ENCODE results near the gene SLC13A2. TPM values are rescaled to one million over a fixed set of nuclear protein-coding genes. Genes with fewer than 3 reads are reported as not detected.
A peak's percentile ranks its signal among the peaks of the same experiment; 100 is the strongest.
"Not testable (repeated sequence)": the region's sequence is repeated elsewhere in the genome, so short reads cannot be mapped to it uniquely, and the experiment has no call there.

Gene SLC13A2
- polyA plus RNA-seq, 1 donor (not counting 4 experiments of a cell fraction or from before 2014, with no cell fraction given), result not detected

- Histone ChIP-seq H3K4me3 (ENCODE audit: control insufficient read depth in 2 of 3, extremely low read depth in 1 of 3, insufficient read depth in 2 of 3, low read depth in 1 of 3, low read length in 3 of 3) (no peak overlapping the region), H3K36me3 (ENCODE audit: control insufficient read depth in 2 of 2, extremely low read depth in 1 of 2, insufficient read depth in 2 of 2, low read length in 2 of 2) (no peaks in the 10 kb centered on the region), H3K9me1 (ENCODE audit: control insufficient read depth, extremely low read depth, insufficient read depth, low read length) (no peaks in the 10 kb centered on the region), H3K4me1 (ENCODE audit: control insufficient read depth, extremely low read depth, insufficient read depth, low read length) (no peaks in the 10 kb centered on the region), H3K9ac (ENCODE audit: control insufficient read depth, extremely low read depth, insufficient read depth, low read length) (no peak overlapping the region), H3K4me2 (ENCODE audit: control insufficient read depth, extremely low read depth, insufficient read depth, low read depth, low read length) (no peak overlapping the region), H3K27ac (ENCODE audit: control insufficient read depth, insufficient read depth, low read length) (no peak overlapping the region), H3K27me3 (ENCODE audit: control insufficient read depth, extremely low read depth, insufficient read depth, low read length) (no peaks in the 10 kb centered on the region), H4K20me1 (ENCODE audit: control insufficient read depth, extremely low read depth, insufficient read depth, low read length) (no peaks in the 10 kb centered on the region), H3K79me2 (ENCODE audit: control insufficient read depth, insufficient read depth, low read length) (no peaks in the 10 kb centered on the region), H2AFZ (ENCODE audit: control insufficient read depth, low read length) (no peak overlapping the region), H3K9me3 (ENCODE audit: control insufficient read depth, low read depth, low read length) (no peaks in the 10 kb centered on the region)
- FAIRE-seq (no peak), DNase-seq (ENCODE audit: low read depth, low spot score) (no peak)
- TF ChIP-seq EZH2 (IDR thresholded peaks at IDR 0.05; ENCODE audit: low read length) (no peak), CTCF (optimal IDR thresholded peaks at IDR 0.05 in 1 of 3, IDR thresholded peaks at IDR 0.05 in 1 of 3, conservative IDR thresholded peaks at IDR 0.05 in 1 of 3; ENCODE audit: extremely low read depth in 1 of 3, insufficient read depth in 2 of 3, low read length in 3 of 3) (peak; percentile 29 to 55 (median 52))
- dilution Hi-C loops (cut with MboI; ENCODE audit: extremely low pct_ligation_motif_present, low sequenced_read_pairs), result no loop called here
Measured at GRCh38 chr17:28426081-28426519, 47.3 kb upstream of the SLC13A2 start.

GRCh38 chr17:28427371-28427770, 46.1 kb upstream of the SLC13A2 start:
- dilution Hi-C loops (cut with MboI; ENCODE audit: extremely low pct_ligation_motif_present, low sequenced_read_pairs), result no loop called here
- Histone ChIP-seq H3K4me1 (ENCODE audit: control insufficient read depth, extremely low read depth, insufficient read depth, low read length) (no peaks in the 10 kb centered on the region), H3K4me2 (ENCODE audit: control insufficient read depth, extremely low read depth, insufficient read depth, low read depth, low read length) (no peak overlapping the region), H3K9ac (ENCODE audit: control insufficient read depth, extremely low read depth, insufficient read depth, low read length) (no peak overlapping the region), H4K20me1 (ENCODE audit: control insufficient read depth, extremely low read depth, insufficient read depth, low read length) (no peaks in the 10 kb centered on the region), H3K36me3 (ENCODE audit: control insufficient read depth in 2 of 2, extremely low read depth in 1 of 2, insufficient read depth in 2 of 2, low read length in 2 of 2) (no peaks in the 10 kb centered on the region), H3K79me2 (ENCODE audit: control insufficient read depth, insufficient read depth, low read length) (no peaks in the 10 kb centered on the region), H3K9me1 (ENCODE audit: control insufficient read depth, extremely low read depth, insufficient read depth, low read length) (no peaks in the 10 kb centered on the region), H3K4me3 (ENCODE audit: control insufficient read depth in 2 of 3, extremely low read depth in 1 of 3, insufficient read depth in 2 of 3, low read depth in 1 of 3, low read length in 3 of 3) (no peak overlapping the region), H2AFZ (ENCODE audit: control insufficient read depth, low read length) (no peak overlapping the region), H3K27me3 (ENCODE audit: control insufficient read depth, extremely low read depth, insufficient read depth, low read length) (no peaks in the 10 kb centered on the region), H3K9me3 (ENCODE audit: control insufficient read depth, low read depth, low read length) (no peaks in the 10 kb centered on the region), H3K27ac (ENCODE audit: control insufficient read depth, insufficient read depth, low read length) (no peak overlapping the region)
- no peak for DNase-seq (ENCODE audit: low read depth, low spot score)
- TF ChIP-seq EZH2 (IDR thresholded peaks at IDR 0.05; ENCODE audit: low read length) (no peak), CTCF (optimal IDR thresholded peaks at IDR 0.05 in 1 of 3, IDR thresholded peaks at IDR 0.05 in 1 of 3, conservative IDR thresholded peaks at IDR 0.05 in 1 of 3; ENCODE audit: extremely low read depth in 1 of 3, insufficient read depth in 2 of 3, low read length in 3 of 3) (no peak)
- no peak for FAIRE-seq

GRCh38 chr17:28427982-28428381, 45.5 kb upstream of the SLC13A2 start:
- H3K36me3 ChIP-seq (ENCODE audit: control insufficient read depth in 2 of 2, extremely low read depth in 1 of 2, insufficient read depth in 2 of 2, low read length in 2 of 2); DNase-seq (ENCODE audit: low read depth, low spot score); H3K27me3 ChIP-seq (ENCODE audit: control insufficient read depth, extremely low read depth, insufficient read depth, low read length); H3K9me3 ChIP-seq (ENCODE audit: control insufficient read depth, low read depth, low read length); H3K4me2 ChIP-seq (ENCODE audit: control insufficient read depth, extremely low read depth, insufficient read depth, low read depth, low read length); H2AFZ ChIP-seq (ENCODE audit: control insufficient read depth, low read length); H3K79me2 ChIP-seq (ENCODE audit: control insufficient read depth, insufficient read depth, low read length); H3K9me1 ChIP-seq (ENCODE audit: control insufficient read depth, extremely low read depth, insufficient read depth, low read length); dilution Hi-C loops (cut with MboI; ENCODE audit: extremely low pct_ligation_motif_present, low sequenced_read_pairs); H3K9ac ChIP-seq (ENCODE audit: control insufficient read depth, extremely low read depth, insufficient read depth, low read length); FAIRE-seq; H3K27ac ChIP-seq (ENCODE audit: control insufficient read depth, insufficient read depth, low read length); H3K4me1 ChIP-seq (ENCODE audit: control insufficient read depth, extremely low read depth, insufficient read depth, low read length); H3K4me3 ChIP-seq (ENCODE audit: control insufficient read depth in 2 of 3, extremely low read depth in 1 of 3, insufficient read depth in 2 of 3, low read depth in 1 of 3, low read length in 3 of 3); H4K20me1 ChIP-seq (ENCODE audit: control insufficient read depth, extremely low read depth, insufficient read depth, low read length): not testable (repeated sequence)

All from keratinocyte (primary cell).